Smooth muscle cell (in vitro differentiated cells): Measurements from ENCODE around the gene FOXK1. TPM values are rescaled to one million over a fixed set of nuclear protein-coding genes. Genes with fewer than 3 reads are reported as not detected.

Source experiments
- DNase-seq: peaks from one replicate; lab custom pipeline; 2025; ENCODE audit not compliant: unreplicated experiment; lab: John Stamatoyannopoulos, UW
- H2AFZ ChIP-seq: fragments of 200-600 bp; sonication (generic); 2 replicates; pipeline ENCODE4 v1.6.0; 2016; ENCODE audit warnings: antibody characterized with exemption, low read depth, mild to moderate bottlenecking
- H3F3A ChIP-seq: fragments of 200-600 bp; sonication (generic); 2 replicates; pipeline ENCODE4 v1.6.0; 2017; ENCODE audit warnings: antibody characterized with exemption, low read depth
- H3K27ac ChIP-seq: fragments of 200-600 bp; sonication (generic); 2 replicates; pipeline ENCODE4 v1.5.1; 2016; ENCODE audit warnings: low read depth, mild to moderate bottlenecking
- H3K27me3 ChIP-seq: fragments of 200-600 bp; sonication (generic); 2 replicates; pipeline ENCODE4 v1.6.1; 2016; ENCODE audit warnings: low read depth, mild to moderate bottlenecking
- H3K36me3 ChIP-seq: fragments of 200-600 bp; sonication (generic); 2 replicates; pipeline ENCODE4 v1.5.1; 2016; ENCODE audit warnings: low read depth
- H3K4me1 ChIP-seq: fragments of 200-600 bp; sonication (generic); 2 replicates; pipeline ENCODE4 v1.5.1; 2016; ENCODE audit warnings: low read depth
- H3K4me2 ChIP-seq: fragments of 200-600 bp; sonication (generic); 2 replicates; pipeline ENCODE4 v1.6.0; 2016; ENCODE audit warnings: mild to moderate bottlenecking
- H3K4me3 ChIP-seq: fragments of 200-600 bp; sonication (generic); 2 replicates; pipeline ENCODE4 v1.5.1; 2016; ENCODE audit warnings: mild to moderate bottlenecking
- H3K79me2 ChIP-seq: fragments of 200-600 bp; sonication (generic); 2 replicates; pipeline ENCODE4 v1.6.0; 2016; ENCODE audit warnings: low read depth, mild to moderate bottlenecking
- H3K9ac ChIP-seq: fragments of 200-600 bp; sonication (generic); 2 replicates; pipeline ENCODE4 v1.6.0; 2016; ENCODE audit warnings: low read depth
- H3K9me3 ChIP-seq: fragments of 200-600 bp; sonication (generic); replicated peaks from 2 replicates; pipeline ENCODE4 v1.5.1; 2016; ENCODE audit warnings: low read depth
- H4K20me1 ChIP-seq: fragments of 200-600 bp; sonication (generic); 2 replicates; pipeline ENCODE4 v1.6.0; 2016; ENCODE audit warnings: low read depth
- WGBS: methylation state at CpG from one replicate; pipeline ENCODE4 v1.1.7; 2016; ENCODE audit warnings: low lambda C conversion rate; 5-methylcytosine and 5-hydroxymethylcytosine counted together
- polyA plus RNA-seq: library from polyadenylated mRNA; unstranded; fragments of >200 nt; fragmentation: Nextera tagmentation; extraction: Ambion mirVana; gene quantifications from 2 replicates; pipeline ENCODE4 v1.2.1, GENCODE V29; 2016
- total RNA-seq: library from RNA; depleted of rRNA; stranded (reverse); fragments of >200 nt; gene quantifications from 2 replicates; pipeline ENCODE4 v1.2.3, GENCODE V29; 2014
- TF ChIP-seq, protein P1 (sequence below): fragments of 200-600 bp; sonication (generic); IDR thresholded peaks from 2 replicates; pipeline ENCODE4 v1.5.1; 2017; ENCODE audit warnings: borderline replicate concordance, mild to moderate bottlenecking, antibody characterized with exemption; ENCODE audit not compliant: insufficient read depth, poor library complexity, severe bottlenecking

FOXK1 gene
- total and polyA plus RNA-seq, 2 experiments from 2014 or later = 6.0 to 11.6 TPM

DNA sequence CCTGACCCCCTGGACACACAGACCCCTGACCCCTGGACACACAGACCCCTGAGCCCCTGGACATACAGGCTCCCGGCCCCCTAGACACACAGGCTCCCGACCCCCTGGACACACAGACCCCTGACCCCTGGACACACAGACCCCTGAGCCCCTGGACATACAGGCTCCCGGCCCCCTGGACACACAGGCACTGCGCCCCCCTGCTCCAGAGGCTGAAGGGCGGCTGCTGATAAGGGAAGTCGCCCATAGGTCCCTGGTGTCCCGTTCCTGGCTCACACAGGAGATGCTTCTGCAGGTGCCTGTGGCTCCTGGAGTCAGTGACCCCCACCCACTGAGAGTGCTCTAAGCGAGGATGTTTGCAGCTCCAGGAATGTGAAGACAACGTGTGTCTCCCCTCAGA, 89.6 kb downstream of the FOXK1 start:
- no peak overlapping the region for H3K9ac ChIP-seq
- WGBS = 87% methylated on average over 5 of the region's 9 CpGs
- H3K4me2 ChIP-seq = no peak overlapping the region
- H3K9me3 ChIP-seq = no peaks in the 10 kb centered on the region
- H4K20me1 ChIP-seq = no peaks in the 10 kb centered on the region
- H3K4me3 ChIP-seq = no peak overlapping the region
- TF ChIP-seq, protein P1, sequence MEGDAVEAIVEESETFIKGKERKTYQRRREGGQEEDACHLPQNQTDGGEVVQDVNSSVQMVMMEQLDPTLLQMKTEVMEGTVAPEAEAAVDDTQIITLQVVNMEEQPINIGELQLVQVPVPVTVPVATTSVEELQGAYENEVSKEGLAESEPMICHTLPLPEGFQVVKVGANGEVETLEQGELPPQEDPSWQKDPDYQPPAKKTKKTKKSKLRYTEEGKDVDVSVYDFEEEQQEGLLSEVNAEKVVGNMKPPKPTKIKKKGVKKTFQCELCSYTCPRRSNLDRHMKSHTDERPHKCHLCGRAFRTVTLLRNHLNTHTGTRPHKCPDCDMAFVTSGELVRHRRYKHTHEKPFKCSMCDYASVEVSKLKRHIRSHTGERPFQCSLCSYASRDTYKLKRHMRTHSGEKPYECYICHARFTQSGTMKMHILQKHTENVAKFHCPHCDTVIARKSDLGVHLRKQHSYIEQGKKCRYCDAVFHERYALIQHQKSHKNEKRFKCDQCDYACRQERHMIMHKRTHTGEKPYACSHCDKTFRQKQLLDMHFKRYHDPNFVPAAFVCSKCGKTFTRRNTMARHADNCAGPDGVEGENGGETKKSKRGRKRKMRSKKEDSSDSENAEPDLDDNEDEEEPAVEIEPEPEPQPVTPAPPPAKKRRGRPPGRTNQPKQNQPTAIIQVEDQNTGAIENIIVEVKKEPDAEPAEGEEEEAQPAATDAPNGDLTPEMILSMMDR = no peak
- H3K27ac ChIP-seq = no peak overlapping the region
- H3K4me1 ChIP-seq = no peaks in the 10 kb centered on the region
- no peaks in the 10 kb centered on the region for H3K27me3 ChIP-seq
- peaks cover 4% of the 10 kb centered on the region for H3K79me2 ChIP-seq
- no peak for DNase-seq
- H3K36me3 ChIP-seq = no peaks in the 10 kb centered on the region
- H3F3A ChIP-seq = no peaks in the 10 kb centered on the region
- no peak overlapping the region for H2AFZ ChIP-seq

DNA sequence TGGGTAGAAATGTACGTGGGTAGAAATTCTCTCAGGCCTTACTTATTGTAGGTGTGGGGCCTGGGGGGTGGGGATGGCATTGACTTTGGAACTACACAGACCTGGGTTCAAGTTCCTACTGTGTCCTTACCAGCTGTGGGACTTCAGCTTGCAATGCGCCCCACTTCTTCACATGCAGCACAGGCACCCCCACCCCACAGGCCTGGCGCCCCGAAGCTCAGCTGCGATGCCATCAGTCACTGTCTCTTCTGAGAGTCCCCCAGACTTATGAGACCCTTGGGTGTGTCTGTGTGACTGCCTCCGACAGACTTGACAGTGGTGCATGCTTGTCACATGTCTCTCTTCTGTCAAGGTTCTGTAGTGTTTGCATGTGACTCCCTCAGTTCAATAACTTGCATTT, 90.2 kb downstream of the FOXK1 start:
- Histone ChIP-seq H3K4me1 (no peaks in the 10 kb centered on the region), H3K27me3 (no peaks in the 10 kb centered on the region), H3K79me2 (peaks cover 9% of the 10 kb centered on the region), H2AFZ (no peak overlapping the region), H3K9ac (no peak overlapping the region), H3K4me2 (no peak overlapping the region), H3K36me3 (no peaks in the 10 kb centered on the region), H3F3A (no peaks in the 10 kb centered on the region), H3K27ac (no peak overlapping the region), H3K9me3 (no peaks in the 10 kb centered on the region), H4K20me1 (no peaks in the 10 kb centered on the region), H3K4me3 (no peak overlapping the region)
- WGBS = 95% methylated on average over 6 of the region's 6 CpGs
- DNase-seq = no peak
- TF ChIP-seq, protein P1 = no peak

DNA sequence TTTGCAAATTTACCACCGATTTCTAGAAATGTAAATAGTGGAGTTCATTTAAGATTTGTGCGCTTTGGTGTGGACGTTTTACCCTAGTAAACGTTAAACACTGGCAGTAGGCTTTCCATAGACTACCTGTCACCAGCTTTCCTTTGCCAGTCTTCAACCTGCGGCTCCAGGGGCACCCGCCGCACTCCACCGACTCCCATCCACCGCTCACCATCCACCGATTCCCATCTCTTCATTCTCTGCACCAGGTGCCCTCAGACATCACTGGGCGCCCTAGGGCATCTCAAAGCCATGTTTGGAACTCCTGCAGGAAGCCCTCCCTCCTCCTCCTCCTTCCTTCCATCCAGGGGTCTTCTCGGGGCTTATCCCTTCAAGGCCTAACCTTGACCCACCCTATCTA, 91.9 kb downstream of the FOXK1 start:
- peaks cover 3% of the 10 kb centered on the region for H4K20me1 ChIP-seq
- 96% methylated on average over 12 of the region's 12 CpGs for WGBS
- no peaks in the 10 kb centered on the region for H3F3A ChIP-seq
- peaks cover 25% of the 10 kb centered on the region for H3K79me2 ChIP-seq
- DNase-seq = no peak
- H3K4me3 ChIP-seq = no peak overlapping the region
- no peak overlapping the region for H3K27ac ChIP-seq
- H3K9me3 ChIP-seq = no peaks in the 10 kb centered on the region
- H3K27me3 ChIP-seq = no peaks in the 10 kb centered on the region
- H3K36me3 ChIP-seq = no peaks in the 10 kb centered on the region
- TF ChIP-seq, protein P1 = no peak
- H3K4me2 ChIP-seq = peak overlapping the region; percentile 86
- no peak overlapping the region for H3K9ac ChIP-seq
- no peak overlapping the region for H2AFZ ChIP-seq
- no peaks in the 10 kb centered on the region for H3K4me1 ChIP-seq

DNA sequence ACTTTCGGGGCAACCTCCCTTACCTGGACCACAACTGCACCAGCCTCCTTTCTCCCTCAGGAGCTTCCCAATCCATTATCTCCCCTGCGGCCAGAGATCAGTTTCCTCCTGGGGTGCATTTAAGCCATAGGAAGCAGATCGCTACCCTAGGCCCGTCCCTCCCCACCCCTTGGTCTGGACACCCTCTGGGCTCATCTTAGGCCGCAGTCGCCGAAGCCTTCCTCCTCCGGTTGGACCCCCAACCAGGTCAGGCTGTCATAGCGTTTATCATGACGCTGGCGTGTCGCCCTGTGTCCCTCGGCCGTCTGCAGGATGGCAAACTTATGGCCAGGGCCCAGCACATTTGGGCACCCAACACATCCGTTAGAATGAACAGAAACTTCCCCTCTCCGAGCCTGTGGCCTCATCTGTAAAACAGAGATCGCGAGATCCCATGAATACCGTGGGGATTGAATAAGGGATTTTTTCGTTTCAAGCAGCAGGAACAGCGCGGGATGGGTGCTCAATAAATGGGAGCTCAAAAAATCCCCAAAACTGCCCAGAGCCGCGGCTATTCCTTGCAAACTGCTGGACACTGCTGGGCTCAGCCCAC, 92.7 kb downstream of the FOXK1 start:
- H3K9me3 ChIP-seq = no peaks in the 10 kb centered on the region
- WGBS = 44% methylated on average over 24 of the region's 24 CpGs
- peak overlapping the region; percentile 43 for H2AFZ ChIP-seq
- H3K27ac ChIP-seq = peak overlapping the region; percentile 93
- H3F3A ChIP-seq = no peaks in the 10 kb centered on the region
- H3K79me2 ChIP-seq = peaks cover 33% of the 10 kb centered on the region
- H4K20me1 ChIP-seq = peaks cover 7% of the 10 kb centered on the region
- H3K4me3 ChIP-seq = peak overlapping the region; percentile 65
- TF ChIP-seq, protein P1 = no peak
- no peaks in the 10 kb centered on the region for H3K36me3 ChIP-seq
- H3K9ac ChIP-seq = peak overlapping the region; percentile 98
- no peaks in the 10 kb centered on the region for H3K27me3 ChIP-seq
- H3K4me1 ChIP-seq = no peaks in the 10 kb centered on the region
- no peak for DNase-seq
- peak overlapping the region; percentile 86 for H3K4me2 ChIP-seq
